GM11168 (cell line): Measurements from ENCODE around the gene FAHD2A.

Experiments
- in situ Hi-C: fragments of 300-500 bp; cut with MboI; formaldehyde crosslinking; loops from one replicate; pipeline ENCODE4 v1.12.0; 2022; ENCODE audit warnings: low sequenced_read_pairs; ENCODE audit not compliant: unreplicated experiment

FAHD2A gene

DNA sequence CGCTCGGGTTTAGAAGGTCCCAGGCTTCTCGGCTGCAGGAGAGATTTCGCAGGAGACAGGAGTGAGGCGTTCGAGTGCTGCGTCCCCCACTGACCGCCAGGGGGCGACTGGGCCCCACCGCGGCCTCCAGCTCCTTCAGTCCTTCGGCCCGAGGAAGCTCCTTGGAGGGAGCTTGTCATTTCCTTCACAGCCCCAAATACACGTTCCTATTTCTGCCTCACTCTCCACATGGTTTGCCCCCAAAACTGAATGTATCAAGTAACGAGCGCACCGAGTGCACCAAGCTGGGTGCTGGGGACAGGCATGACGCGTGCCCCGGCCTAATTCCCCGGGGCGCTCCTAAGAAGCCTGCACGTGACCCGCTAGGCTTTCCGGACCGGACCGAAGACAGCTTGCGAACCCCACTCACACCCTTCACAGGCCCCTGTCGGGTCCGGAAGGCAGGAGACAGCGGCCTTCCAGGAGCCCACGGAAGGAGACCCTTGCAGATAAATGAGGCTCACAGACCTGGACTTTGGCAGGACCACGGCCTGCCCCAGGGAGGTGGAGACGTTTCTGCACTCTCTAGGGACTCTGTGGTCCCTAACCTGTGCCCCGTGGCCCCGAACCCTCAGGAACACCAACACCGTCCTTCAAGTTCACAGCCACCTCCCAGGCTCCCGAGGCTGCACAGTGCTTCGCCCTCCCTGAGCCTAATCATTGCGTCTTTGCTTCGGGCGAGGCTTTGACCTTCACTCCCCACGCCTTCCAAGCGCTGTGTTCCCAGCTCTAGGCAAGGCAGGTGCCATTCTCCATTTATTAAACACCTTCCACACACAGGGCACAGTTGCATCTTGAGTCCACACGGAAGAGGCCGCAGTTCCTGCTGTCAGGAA lies 13.0 kb upstream of the FAHD2A start:
- in situ Hi-C loops = no loop called here

- in situ Hi-C loops = no loop called here
These were observed 12.1 kb upstream of the FAHD2A start for GRCh38 chr2:95390272-95390880.

DNA sequence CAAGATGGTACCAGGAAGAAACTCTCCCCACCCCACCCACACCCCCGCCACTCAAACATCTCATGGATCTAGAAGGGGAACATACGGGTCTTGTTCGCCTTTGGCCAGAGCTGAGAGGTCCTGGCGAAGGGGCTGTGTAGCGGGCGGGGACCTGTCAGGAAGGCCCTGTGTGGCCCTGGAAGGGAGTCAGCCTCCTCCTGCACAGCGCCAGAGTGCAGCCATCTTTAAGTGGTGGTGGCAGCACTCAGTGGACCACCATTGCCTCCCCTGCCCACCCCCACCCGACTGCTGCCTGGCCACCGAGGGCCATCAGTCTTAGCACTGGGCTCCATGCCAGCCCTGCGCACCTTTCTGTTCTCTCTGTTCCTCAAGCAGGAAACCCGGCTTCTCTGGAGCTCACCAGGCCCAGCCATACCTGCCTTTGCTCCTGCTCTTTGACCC lies 11.6 kb upstream of the FAHD2A start:
- in situ Hi-C loops = no loop called here

DNA sequence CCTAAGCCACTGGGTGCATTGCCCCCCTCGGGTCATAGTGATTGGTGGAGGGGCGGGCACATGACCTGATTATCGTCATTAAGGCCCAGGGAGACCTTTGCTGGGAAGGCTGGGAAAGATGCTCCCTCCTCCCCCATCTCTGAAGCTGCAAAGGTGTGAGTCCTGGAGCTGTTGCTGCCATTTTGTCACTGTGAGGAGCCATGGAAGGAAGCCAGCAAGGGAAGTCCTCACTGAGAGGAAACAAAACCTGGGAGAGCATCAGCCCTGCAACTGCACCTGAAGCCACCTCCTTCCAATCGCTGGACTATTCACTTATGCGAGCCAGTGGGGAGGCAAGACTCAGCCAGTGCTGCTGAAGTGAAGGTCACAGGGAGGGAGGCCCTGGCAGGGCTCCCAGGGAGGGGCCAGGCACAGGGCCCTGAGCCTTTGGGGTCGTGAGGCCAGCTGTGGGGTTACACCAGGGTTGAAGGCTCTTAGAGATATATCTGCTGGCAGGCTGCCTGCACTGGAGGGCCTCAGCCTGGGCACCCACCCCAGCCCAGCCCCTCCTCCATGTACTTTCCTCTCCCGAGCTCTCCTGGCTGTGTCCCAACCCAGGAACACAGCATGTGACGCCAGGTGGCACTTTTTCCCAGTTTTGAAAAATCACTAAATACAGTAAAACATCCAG lies 10.7 kb upstream of the FAHD2A start:
- in situ Hi-C loops = no loop called here

GRCh38 chr2:95392320-95392719 lies 10.2 kb upstream of the FAHD2A start:
- in situ Hi-C loops = no loop called here

DNA sequence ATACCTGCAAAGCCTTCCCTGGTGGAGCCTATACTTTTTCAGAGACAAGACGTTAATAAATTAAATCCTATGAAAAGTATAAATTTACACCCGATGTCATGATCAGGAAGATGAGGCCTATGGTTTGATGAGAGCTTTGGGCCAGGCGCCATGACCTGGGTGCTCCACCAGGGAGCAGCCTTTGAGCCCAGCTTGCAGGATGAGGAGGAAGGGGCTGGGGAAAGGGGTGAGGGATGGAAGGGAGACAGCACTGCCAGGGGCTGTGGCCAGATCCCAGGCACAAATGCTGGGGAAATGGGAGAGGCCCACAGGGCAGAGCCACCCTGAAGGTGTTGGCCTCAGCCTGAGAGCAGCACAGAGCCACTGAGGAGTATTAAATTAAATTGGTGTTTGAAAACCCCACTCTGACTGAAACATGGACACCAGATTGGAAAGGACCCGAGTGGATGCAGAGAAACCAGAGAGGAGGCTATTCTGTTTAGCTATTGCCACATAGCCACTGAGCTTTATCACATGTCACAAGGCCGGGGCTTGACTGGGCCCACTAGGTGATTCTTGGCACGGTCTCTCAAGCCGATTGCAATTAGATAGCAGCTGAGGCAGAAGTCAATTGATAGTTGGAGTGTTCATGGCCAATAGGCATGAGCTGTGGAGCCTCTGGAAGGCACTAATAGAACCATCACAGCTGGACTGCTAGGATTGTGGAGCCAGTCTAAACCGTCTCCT lies 9.6 kb upstream of the FAHD2A start:
- in situ Hi-C loops = no loop called here

DNA sequence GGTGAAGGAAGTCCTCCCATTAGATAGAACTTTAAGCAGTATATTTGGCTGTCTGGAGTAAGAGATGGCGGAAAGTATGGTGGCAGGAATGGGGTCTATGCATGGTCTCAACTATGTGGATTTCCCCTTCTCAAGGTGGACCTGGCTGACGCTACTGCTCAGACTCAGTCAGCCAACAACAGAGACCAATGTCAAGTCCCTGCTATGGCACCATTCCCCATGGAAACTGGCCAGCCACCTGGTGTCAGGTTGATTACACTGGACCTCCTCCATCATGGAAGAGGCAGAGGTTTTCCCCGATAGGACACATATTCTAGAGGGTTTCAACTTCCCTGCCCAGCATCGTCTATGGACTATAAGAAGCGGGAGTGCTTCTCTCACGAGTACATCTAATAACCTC lies 8.6 kb upstream of the FAHD2A start:
- in situ Hi-C loops = no loop called here

DNA sequence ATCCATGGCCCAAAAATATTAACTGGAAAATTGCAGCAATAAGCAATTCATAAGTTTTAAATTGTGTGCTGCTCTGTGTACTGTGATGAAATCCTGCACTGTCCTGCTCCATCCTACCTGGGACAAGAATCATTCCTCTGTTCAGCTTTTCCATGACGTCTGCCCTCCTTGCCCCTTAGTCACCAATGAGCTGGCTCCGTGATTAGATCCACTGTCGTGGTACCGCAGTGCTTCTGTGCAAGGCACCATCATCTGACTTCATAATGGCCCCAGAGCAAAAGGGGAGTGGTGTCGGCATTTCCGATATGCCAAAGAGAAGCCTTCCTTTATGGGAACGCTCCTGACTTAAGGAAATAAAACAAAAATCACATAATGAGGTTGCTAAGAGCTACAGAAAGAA lies 3.4 kb upstream of the FAHD2A start:
- in situ Hi-C loops = no loop called here

GRCh38 chr2:95401480-95401879 lies 1.0 kb upstream of the FAHD2A start:
- in situ Hi-C loops = loop anchor here (25.0 kb wide), 1 partner anchor 311 kb away; no protein-coding TSS in a partner anchor

DNA sequence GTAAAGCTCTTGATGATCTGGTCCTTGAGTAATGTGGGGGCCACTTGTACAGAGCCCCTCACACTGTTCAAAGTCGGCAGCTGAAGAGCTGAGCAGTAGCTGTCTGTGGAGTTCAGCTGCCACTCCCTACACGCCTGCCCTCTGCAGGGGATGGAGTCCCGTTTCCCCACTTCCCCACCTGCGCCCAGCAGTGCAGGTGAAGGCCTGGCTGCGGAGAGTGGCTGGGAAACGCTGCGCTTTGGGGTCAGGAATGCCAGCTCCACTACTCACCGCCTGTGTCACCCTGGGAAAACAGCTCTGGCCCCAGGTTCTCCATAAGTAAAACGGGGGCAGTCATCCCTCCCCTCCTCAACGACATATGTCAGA lies 521 bp upstream of the FAHD2A start:
- in situ Hi-C loops = loop anchor here (25.0 kb wide), 1 partner anchor 310 kb away; no protein-coding TSS in a partner anchor

DNA sequence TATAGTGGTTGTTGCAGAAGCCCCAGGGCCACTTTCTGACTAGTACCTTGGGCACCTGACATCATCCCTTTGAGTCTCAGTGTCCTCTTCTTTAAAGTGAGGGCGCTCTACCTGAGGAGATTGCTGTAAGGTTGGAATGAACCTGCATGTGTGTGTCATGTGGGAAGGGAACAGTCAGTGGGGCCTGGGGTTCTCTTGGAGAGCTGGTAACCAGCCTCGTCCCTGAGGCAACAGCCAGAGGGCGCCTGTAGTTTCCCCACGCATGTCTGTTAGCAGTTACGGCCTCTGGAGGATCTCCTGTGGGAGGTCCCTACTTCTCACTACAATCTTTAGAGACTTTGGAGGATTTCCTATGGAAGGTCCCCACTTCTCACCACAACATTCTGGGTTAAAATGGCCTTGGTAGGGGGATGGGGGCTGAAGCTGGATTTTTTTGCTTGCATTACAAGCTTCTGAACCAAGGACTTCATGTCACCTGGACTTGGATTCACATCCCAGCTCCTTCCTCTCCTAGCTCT lies 755 bp downstream of the FAHD2A start:
- in situ Hi-C loops = loop anchor here (25.0 kb wide), 1 partner anchor 309 kb away; no protein-coding TSS in a partner anchor

- in situ Hi-C loops = loop anchor here (25.0 kb wide), 1 partner anchor 308 kb away; no protein-coding TSS in a partner anchor
These were observed 1.3 kb downstream of the FAHD2A start for GRCh38 chr2:95403824-95404223.

DNA sequence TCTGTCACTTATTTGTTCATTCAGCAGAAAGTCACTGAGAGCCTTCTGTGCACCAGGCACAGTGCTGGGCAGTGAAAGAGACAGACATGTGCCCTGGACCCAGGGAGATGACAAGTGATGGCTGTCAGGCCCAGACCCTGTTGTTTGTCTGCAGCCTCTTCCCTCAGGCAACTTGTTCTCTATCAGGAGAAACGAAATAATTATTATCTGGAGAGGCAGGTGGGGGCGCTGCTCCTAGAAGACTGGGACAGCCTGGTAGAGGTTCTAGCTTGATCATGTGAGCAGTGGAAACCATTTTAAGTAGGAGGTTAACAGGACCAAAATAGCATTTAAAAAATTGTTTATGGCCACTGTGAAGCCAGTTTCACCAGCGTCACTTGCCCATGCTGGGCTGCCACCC lies 2.2 kb downstream of the FAHD2A start:
- in situ Hi-C loops = loop anchor here (25.0 kb wide), 1 partner anchor 308 kb away; no protein-coding TSS in a partner anchor

DNA sequence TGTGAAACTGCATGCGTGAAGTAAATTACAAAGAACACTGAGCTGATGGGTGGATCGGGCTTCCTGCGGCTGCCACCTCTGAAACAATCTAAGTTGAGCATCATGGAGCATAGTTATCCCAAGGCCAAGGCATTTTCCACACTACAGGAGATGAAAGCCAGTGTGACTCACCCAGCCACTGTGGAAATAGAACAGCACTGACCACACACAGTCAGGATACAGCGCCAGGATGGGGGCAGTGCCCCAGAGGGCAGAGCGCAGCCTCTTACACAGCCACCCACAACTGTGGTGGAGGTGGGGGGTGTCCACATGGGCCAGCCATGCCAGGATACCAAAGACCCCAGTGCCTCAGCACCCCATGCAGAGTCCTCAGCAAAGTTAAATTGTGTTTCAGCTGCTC lies 8.7 kb downstream of the FAHD2A start:
- in situ Hi-C loops = loop anchor here (25.0 kb wide), 1 partner anchor 301 kb away; no protein-coding TSS in a partner anchor

- in situ Hi-C loops = loop anchor here (25.0 kb wide), 1 partner anchor 298 kb away; no protein-coding TSS in a partner anchor
These were observed 11.6 kb downstream of the FAHD2A start for GRCh38 chr2:95414015-95414594.

GRCh38 chr2:95415138-95415537 lies 12.6 kb downstream of the FAHD2A start:
- in situ Hi-C loops = loop anchor here (25.0 kb wide), 1 partner anchor 297 kb away; no protein-coding TSS in a partner anchor

DNA sequence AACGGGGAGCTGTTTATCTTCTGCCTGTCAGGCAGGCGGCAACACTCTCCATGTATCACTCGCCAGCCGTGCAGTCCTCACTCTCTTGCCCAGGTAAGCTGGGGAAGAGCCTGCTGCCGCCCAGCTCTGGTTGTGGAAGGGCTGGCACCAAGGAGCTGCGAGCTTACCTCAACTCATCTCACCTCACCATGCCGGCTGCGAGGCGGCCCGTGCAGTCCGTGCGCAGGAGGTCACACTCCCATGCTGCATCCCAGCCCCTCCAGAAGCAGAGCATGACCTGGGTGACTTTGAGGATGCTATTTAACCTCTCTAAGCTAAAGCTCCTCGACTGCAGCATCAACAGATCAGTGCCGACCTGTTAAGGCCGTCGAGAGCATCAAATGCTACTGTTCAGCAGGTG lies 13.1 kb downstream of the FAHD2A start:
- in situ Hi-C loops = loop anchor here (25.0 kb wide), 1 partner anchor 297 kb away; no protein-coding TSS in a partner anchor

GRCh38 chr2:95427196-95427867 lies 24.8 kb downstream of the FAHD2A start:
- in situ Hi-C loops = loop anchor here (10.0 kb wide), 1 partner anchor 227 kb away; no protein-coding TSS in a partner anchor
